ENCODE data around the gene XPO5.
"Not testable (repeated sequence)": the region's sequence is repeated elsewhere in the genome, so short reads cannot be mapped to it uniquely, and the experiment has no call there.

XPO5 gene

GRCh38 chr6:43559328-43559727 is 16.5 kb downstream of the XPO5 start:
- H2AFZ ChIP-seq (ENCODE audit: low read depth, low read length): no peak overlapping the region
- no peak overlapping the region for H3K27ac ChIP-seq (ENCODE audit: low read length)
- no peaks in the 10 kb centered on the region for H4K20me1 ChIP-seq (ENCODE audit: insufficient read depth, low read length)
- no peaks in the 10 kb centered on the region for H3K4me1 ChIP-seq (ENCODE audit: insufficient read depth, low read length)
- H3K79me2 ChIP-seq (ENCODE audit: insufficient read depth, low read length): no peaks in the 10 kb centered on the region
- TF ChIP-seq EZH2 (IDR thresholded peaks at IDR 0.05; ENCODE audit: borderline replicate concordance, low read depth, low read length, severe bottlenecking): no peak
- TF ChIP-seq CTCF (IDR thresholded peaks at IDR 0.05; ENCODE audit: borderline replicate concordance, extremely low read depth, low read length, poor library complexity, severe bottlenecking): no peak
- ATAC-seq (ENCODE audit: insufficient read depth, low read depth) (no peak), DNase-seq (no peak)
- H3K4me3 ChIP-seq (ENCODE audit: low read depth in 1 of 2, low read length in 2 of 2): no peak overlapping the region
- no peaks in the 10 kb centered on the region for H3K9me3 ChIP-seq (ENCODE audit: insufficient read depth, low read length, severe bottlenecking)
- H3K4me2 ChIP-seq (ENCODE audit: insufficient read depth, low read length): no peak overlapping the region
- no peak overlapping the region for H3K9ac ChIP-seq (ENCODE audit: low read depth, low read length)
- H3K36me3 ChIP-seq (ENCODE audit: insufficient read depth, low read length): peaks cover 100% of the 10 kb centered on the region
- no peaks in the 10 kb centered on the region for H3K27me3 ChIP-seq (ENCODE audit: insufficient read depth, low read length, poor library complexity)

GRCh38 chr6:43557620-43558019 is 18.2 kb downstream of the XPO5 start:
- not testable (repeated sequence) for ATAC-seq (ENCODE audit: insufficient read depth, low read depth)

GRCh38 chr6:43547222-43547621 is 28.6 kb downstream of the XPO5 start:
- ATAC-seq (ENCODE audit: insufficient read depth, low read depth) (no peak), DNase-seq (no peak)
- Histone ChIP-seq H3K27me3 (ENCODE audit: insufficient read depth, low read length, poor library complexity) (no peaks in the 10 kb centered on the region), H4K20me1 (ENCODE audit: insufficient read depth, low read length) (no peaks in the 10 kb centered on the region), H3K9me3 (ENCODE audit: insufficient read depth, low read length, severe bottlenecking) (no peaks in the 10 kb centered on the region), H2AFZ (ENCODE audit: low read depth, low read length) (no peak overlapping the region), H3K4me2 (ENCODE audit: insufficient read depth, low read length) (no peak overlapping the region), H3K79me2 (ENCODE audit: insufficient read depth, low read length) (0 out of 2 replicates have a peak, but pooled peaks cover 2% of the 10 kb centered on the region), H3K4me3 (ENCODE audit: low read depth in 1 of 2, low read length in 2 of 2) (no peak overlapping the region), H3K36me3 (ENCODE audit: insufficient read depth, low read length) (peaks cover 95% of the 10 kb centered on the region), H3K27ac (ENCODE audit: low read length) (no peak overlapping the region), H3K9ac (ENCODE audit: low read depth, low read length) (no peak overlapping the region), H3K4me1 (ENCODE audit: insufficient read depth, low read length) (no peaks in the 10 kb centered on the region)
- TF ChIP-seq EZH2 (IDR thresholded peaks at IDR 0.05; ENCODE audit: borderline replicate concordance, low read depth, low read length, severe bottlenecking) (no peak), CTCF (IDR thresholded peaks at IDR 0.05; ENCODE audit: borderline replicate concordance, extremely low read depth, low read length, poor library complexity, severe bottlenecking) (no peak)

More at GRCh38 chr6:43557620-43558019, 18.2 kb downstream of the XPO5 start:
- not testable (repeated sequence) for H3K4me1 ChIP-seq (ENCODE audit: insufficient read depth, low read length); DNase-seq; H2AFZ ChIP-seq (ENCODE audit: low read depth, low read length); H3K9ac ChIP-seq (ENCODE audit: low read depth, low read length); H3K27me3 ChIP-seq (ENCODE audit: insufficient read depth, low read length, poor library complexity); H3K4me2 ChIP-seq (ENCODE audit: insufficient read depth, low read length); H3K9me3 ChIP-seq (ENCODE audit: insufficient read depth, low read length, severe bottlenecking); H3K4me3 ChIP-seq (ENCODE audit: low read depth in 1 of 2, low read length in 2 of 2); H3K79me2 ChIP-seq (ENCODE audit: insufficient read depth, low read length); H3K27ac ChIP-seq (ENCODE audit: low read length); H4K20me1 ChIP-seq (ENCODE audit: insufficient read depth, low read length)
- peaks cover 97% of the 10 kb centered on the region for H3K36me3 ChIP-seq (ENCODE audit: insufficient read depth, low read length)

- DNase-seq (no peak), ATAC-seq (ENCODE audit: insufficient read depth, low read depth) (no peak)
- no peak overlapping the region for H3K4me2 ChIP-seq (ENCODE audit: insufficient read depth, low read length)
Observed at GRCh38 chr6:43544461-43544860, 31.4 kb downstream of the XPO5 start.

More at GRCh38 chr6:43544461-43544860, 31.4 kb downstream of the XPO5 start:
- Histone ChIP-seq H3K4me3 (ENCODE audit: low read depth in 1 of 2, low read length in 2 of 2) (no peak overlapping the region), H3K79me2 (ENCODE audit: insufficient read depth, low read length) (0 out of 2 replicates have a peak, but pooled peaks cover 3% of the 10 kb centered on the region), H3K36me3 (ENCODE audit: insufficient read depth, low read length) (peaks cover 94% of the 10 kb centered on the region), H3K27ac (ENCODE audit: low read length) (no peak overlapping the region), H3K9ac (ENCODE audit: low read depth, low read length) (no peak overlapping the region), H3K9me3 (ENCODE audit: insufficient read depth, low read length, severe bottlenecking) (no peaks in the 10 kb centered on the region), H3K27me3 (ENCODE audit: insufficient read depth, low read length, poor library complexity) (no peaks in the 10 kb centered on the region), H4K20me1 (ENCODE audit: insufficient read depth, low read length) (no peaks in the 10 kb centered on the region), H3K4me1 (ENCODE audit: insufficient read depth, low read length) (no peaks in the 10 kb centered on the region), H2AFZ (ENCODE audit: low read depth, low read length) (no peak overlapping the region)
- TF ChIP-seq CTCF (IDR thresholded peaks at IDR 0.05; ENCODE audit: borderline replicate concordance, extremely low read depth, low read length, poor library complexity, severe bottlenecking) (no peak), EZH2 (IDR thresholded peaks at IDR 0.05; ENCODE audit: borderline replicate concordance, low read depth, low read length, severe bottlenecking) (no peak)
